NCI-H2029 (cell line): ENCODE results near the gene REM2.
"Not testable (repeated sequence)": the region's sequence is repeated elsewhere in the genome, so short reads cannot be mapped to it uniquely, and the experiment has no call there.

Source experiments
- DNase-seq: peaks from one replicate; lab custom pipeline; 2025; lab: John Stamatoyannopoulos, UW

REM2 gene

DNA sequence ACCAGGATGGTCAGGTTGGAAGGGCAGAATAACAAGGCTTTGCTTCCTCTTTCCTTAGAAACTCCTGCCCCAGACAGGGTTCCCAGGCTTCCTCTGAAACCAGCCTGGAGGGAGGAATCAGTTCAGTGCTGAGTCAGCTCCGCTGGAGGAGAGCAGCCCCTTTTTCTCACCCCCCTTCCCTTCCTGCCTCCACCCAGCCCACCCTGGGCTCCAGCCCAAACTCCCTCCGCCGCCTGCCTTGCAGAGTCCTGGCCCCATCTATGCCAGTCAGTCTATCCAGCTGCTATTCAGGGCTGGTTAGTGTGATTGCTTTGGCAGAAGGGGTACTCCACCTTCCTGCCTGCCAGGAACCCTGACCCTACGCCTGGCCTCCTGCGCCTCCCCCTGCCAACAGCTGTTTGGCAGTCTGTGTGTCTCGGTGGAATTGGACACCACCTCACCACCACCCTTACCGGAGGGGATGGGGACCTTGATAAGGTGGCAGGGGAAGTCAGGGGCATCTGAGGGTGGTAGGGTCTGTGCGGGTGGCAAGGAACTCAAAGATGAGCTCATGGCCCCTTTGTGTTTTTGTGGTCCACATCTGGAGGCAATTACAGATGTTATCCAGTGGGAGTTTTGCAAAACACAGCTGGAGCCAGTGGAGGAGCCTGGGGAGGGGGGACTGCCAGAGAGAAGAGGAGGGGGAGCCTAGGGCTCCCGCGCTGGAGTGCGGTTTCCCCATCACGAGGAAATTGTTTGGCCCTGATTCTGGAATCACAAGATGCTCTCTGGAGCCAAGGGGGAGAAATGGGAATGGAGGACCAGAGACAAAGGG, 34.5 kb upstream of the REM2 start:
- no peak for DNase-seq

DNA sequence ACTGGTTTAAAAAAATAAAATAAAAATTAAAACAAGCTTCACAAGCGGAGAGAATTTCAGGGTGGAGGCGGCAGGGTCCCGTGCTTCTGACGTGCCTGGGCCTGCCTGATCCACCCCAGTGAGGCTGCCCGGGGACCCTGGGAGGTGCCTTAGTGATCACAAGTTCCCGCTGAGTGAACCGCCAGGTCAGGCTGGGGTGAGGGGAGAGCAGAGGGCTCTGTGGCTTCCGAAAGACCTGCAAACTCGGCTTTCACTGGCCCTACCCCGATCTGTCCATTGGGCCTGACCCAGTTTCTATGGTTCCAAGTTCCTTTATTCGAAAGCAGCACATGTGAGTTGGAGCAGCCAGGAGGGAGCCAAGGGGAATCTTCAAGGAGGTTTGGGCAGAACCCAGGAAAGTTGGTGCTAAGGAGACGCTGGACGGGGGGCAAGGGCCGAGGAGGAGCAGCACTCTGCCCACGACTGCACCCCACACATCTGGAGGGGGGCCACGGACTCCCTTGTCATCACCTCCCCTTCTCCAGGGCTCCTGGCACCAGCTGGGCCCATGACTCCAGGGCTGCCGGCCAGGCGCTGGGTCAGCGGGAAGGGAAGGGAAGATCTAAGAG, 33.7 kb upstream of the REM2 start:
- DNase-seq = no peak

DNA sequence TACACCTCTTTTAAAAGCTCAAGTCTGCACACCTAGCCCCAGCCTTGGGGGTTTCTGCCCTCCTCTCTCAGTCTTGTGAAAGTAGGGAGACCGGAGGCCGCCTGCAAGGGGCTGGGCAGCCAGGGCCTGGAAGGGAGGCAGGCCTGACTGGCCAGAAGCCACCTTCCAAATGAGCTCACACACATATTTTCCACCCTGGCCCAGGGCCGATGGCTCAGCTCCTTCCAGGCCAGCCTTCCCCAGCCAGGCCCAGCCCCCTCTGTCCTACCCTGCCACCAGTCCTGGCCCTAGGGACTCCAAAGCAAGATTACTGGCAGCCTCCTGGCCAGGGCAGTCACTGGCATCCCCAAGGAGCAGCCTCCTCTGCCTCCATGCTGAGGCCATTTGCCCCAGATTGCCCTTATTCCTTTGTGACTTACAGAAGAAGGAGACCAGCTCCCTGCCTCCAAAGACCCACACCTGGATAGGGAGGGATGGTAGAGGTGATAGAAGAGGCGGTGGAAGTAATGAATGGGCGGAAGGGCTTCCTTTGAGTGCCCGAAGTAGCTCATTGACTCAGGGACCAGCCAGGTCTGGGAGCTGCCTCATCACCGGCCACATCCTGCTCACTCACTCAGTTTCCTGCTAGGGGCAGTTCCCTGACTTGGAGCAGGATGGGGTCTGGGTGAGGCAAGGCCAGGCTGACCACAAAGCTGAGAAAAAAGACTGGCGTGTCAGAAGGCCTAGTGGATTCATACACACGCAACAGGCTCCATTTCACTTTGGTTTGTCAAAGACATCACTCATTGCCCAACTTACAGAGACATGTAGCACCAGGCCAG, 31.9 kb upstream of the REM2 start:
- no peak for DNase-seq

DNA sequence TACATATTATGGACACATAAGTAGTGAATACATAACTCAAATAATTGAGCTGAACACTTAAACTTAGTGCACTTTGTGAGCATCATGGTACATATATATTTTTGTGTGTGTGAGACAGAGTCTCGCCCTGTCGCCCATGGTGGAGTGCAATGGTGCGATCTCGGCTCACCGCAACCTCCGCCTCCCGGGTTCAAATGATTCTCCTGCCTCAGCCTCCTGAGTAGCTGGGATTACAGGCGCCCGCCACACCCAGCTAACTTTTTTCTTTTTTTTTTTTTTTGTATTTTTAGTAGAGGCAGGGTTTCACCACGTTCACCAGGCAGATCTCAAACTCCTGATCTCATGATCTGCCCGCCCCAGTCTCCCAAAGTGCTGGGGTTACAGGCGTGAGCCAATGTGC, 30.8 kb upstream of the REM2 start:
- not testable (repeated sequence) for DNase-seq

DNA sequence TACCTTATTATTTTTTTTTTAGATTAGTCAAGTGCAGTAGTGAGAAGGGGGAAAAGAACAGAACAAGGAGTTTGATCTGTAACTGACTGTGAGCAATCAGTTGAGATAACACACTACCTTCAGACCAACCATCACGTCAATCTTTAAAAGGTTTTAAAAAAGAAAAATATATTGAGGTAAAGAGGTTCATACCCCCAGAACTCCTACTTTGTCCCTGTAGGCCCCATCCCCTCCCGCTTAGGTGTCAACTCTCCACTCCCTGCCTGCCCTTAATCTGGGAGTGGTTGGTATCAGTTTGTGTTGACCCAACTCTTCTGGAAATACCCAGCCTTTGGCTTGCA, 30.5 kb upstream of the REM2 start:
- DNase-seq = no peak

DNA sequence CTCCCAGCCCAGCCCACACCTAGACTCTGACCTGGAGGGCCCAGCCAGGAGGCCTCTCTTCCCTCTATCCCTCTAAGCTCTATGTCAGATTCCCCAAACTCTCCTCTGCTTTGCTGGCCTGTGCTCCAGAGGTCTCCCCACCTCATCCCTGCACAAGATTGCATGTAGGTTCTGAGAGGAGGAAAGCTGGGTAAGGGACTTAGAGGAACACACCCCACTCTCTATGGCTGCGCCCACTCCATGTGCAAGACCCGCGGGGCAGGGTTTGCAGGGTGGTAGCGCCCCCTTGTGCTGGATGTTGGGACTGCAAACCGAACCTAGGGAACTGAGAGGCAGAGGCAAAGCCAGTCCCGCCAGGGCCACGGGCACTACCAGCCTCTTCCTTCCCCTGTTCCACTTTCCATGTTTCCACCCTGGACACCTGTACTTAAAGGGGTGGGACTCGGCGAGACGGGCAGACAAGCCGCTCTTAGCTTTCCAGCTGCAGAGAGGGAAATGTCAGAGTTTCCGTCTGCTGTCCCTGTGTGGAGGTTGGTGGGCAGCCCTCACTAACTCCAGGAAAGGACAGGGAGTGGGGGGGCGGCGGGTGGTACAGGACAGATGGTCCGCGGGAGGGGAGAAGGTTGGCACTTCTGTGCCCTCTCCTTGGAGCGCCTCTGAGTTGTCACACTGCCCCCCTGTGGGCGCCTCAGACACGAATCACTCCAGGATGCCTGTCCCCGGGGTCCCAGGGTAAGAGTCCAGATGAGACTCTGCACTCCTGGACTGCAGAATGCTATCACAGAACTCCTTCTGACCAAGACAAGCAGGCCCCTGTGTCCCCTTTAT, 29.9 kb upstream of the REM2 start:
- DNase-seq = peak; percentile 98

DNA sequence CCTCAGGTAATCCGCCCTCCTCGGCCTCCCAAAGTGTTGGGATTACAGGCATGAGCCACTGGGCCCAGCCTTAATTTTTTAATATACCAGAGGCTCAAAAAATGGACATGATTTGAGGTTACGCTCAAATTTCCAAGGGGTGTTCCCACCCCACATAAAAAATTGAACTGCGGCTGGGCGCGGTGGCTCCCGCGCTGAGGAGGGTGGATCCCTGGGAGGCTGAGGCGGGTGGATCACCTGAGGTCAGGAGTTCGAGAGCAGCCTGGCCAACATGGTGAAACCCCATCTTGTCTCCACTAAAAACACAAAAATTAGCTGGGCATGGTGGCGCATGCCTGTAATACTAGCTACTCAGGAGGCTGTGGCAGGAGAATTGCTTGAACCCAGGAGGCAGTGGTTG, 28.7 kb upstream of the REM2 start:
- DNase-seq = not testable (repeated sequence)

DNA sequence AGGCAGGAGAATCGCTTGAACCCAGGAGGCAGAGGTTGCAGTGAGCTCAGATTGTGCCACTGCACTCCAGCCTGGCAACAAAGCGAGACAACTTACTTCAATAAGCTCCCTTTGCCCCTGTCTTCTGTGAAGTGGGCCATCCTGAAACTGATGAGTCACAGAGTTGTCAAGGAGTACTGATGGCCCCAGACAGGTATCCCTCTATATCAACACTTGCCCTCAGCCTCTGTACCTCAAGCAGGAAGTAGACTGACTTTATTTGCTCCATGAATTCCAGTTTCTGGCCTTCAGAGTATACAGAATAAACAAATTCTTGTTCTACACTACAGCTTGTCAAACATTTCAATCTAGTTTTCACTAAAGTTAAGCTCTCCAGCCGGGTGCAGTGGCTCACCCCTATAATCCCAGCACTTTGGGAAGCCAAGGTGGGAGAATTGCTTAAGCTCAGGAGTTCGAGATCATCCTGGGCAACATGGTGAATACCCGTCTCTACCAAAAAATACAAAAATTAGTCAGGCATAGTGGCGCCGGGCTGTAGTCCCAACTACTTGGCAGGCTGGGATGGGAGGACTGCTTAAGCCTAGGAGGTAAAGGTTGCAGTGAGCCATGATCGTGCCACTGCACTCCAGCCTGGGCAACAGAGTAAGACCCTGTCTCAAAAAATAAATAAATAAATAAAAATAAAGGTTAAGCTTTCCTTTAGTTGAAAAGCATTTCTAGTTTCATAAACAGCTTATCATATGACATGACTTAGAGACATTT, 27.9 kb upstream of the REM2 start:
- peak; percentile 85 for DNase-seq

DNA sequence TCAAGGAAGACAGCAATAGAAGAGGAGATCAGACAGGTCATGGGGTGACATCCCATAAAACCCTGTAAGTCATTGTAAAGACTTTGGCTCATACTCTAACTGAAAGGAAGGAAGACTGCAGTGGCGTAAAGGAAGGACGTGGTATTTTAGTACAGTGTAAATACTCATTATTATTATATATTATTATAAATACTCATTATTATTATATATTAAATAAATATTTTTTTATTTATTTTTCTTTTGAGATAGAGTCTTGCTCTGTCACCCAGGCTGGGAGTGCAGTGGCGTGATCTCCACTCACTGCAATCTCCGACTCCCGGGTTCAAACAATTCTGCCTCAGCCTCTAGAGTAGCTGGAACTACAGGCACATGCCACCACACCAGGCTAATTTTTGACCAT, 26.6 kb upstream of the REM2 start:
- no peak for DNase-seq

DNA sequence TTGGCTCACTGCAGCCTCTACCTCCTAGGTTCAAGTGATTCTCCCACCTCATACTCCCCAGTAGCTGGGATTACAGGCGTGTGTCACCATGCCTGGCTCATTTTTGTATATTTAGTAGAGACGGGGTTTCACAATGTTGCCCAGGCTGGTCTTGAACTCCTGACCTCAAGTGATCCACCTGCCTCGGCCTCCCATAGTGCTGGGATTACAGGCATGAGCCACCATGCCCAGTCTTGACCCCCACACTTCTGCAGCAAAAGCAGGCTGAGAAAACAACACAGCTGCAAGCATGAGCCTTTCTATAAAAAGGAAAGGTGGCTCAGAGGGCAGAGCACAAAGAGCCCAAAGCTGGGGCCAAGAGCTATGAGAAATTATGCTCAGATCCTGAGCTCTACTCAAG, 22.6 kb upstream of the REM2 start:
- not testable (repeated sequence) for DNase-seq

DNA sequence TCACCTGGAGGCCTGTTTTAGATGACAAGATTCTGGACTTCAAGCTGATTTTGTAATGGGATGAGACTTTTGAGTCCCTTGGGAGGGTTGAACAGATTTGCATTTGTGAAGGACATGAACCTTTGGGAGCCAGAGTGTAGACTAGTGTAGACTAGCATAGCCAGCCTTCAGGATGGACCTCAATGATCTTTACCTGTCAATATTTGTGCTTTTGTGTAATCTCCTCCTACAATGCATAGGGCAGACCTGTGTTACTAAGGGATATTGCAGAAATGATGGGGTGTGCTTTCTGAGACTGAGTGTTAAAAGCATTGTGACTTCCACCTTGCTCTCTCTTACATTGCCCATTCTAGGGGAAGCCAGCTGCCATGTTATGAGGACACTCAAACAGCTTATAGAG, 21.4 kb upstream of the REM2 start:
- DNase-seq = no peak

DNA sequence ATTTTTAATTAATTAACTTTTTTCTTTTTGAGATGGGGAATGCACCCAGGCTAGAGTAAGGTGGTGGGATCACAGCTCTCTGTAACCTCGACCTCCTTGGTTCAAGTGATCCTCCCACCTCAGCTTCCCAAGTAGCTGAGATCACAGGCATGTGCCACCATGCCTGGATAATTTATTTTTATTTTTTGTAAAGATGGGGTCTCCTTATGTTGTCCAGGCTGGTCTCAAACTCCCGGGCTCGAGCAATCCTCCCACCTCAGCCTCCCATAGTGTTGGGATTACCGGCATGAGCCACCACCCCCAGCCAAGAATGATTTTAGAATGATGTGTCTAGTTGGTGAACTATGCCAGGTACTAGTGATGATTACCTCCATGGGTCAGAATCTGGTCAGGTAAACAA, 18.0 kb upstream of the REM2 start:
- no peak for DNase-seq

DNA sequence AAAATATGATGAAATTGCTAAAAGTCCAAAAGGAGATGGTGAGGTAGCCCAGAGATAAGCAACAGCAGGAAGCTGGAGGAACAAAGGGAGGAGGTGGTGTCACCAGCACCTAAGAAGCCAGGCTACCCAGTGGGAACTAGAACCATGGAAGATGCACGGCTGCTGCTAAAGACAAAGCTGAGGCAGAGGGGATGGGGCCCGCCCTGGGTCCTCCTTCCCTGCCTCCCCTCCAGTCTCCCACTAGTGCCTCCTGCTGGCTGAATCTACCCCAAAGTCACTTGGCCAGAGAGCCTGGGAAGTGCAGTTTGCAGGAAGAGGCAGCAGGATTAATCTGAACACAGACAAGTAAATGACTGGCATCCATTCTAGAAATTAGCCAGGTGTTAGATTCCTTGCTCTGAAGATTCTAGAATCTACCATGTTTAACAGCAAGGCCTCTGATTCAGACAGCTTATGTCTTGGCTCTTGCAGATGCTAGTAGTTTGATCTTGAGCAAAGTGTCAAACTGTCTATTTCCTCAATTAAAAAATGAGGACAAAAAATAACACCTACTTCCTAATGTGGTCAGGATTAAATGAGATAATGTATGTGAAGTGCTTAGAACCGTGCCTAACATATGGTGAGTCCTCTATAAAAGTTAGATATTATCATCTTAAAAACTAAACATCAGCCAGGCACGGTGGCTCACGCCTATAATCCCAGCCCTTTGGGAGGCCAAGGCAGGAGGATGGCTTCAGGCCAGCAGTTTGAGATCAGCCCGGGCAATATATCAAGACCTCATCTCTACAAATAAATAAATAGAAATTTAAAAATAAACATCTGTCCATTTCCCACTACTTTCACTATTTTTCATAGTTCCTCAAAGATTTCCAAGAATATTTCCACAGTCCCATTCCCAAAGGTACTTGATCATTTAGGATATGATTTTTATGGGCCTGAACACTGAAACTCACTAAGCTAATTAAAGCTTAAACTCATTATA, 17.3 kb upstream of the REM2 start:
- no peak for DNase-seq

DNA sequence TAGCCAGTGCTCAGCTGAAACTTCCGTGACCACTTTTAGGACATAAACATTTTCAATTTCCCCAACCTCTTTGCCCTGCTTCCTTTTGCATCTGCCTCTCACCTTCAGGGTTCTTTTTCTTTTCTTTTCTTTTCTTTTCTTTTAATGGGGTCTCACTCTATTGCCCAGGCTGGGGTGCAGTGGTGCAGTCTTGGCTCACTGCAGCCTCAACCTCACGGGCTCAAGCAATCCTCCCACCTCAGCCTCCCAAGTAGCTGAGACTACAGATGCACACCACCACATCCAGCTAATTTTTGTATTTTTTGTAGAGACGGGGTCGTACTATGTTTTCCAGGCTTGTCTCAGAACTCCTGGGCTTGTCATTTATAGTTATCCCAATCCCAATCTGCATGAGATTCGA, 16.1 kb upstream of the REM2 start:
- no peak for DNase-seq

DNA sequence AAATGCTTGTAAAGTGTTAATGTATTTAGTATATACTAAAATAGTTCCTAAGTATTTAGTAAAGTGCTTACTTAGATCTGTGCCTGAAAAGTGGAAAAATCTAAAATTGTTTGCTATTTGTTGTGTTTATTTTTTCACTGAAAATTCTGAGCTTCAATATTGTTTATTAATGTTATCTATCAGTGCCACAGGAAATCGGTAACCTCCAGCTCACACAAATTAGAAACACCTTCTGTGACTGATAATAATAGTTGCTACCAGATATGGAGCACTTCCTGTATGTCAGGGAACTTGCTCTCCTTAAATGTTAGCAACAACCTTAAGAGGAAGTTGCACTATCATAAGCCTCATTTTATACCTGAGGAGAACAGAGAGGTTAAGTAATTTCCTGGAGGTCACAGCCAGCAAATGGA, 12.2 kb upstream of the REM2 start:
- DNase-seq = no peak

DNA sequence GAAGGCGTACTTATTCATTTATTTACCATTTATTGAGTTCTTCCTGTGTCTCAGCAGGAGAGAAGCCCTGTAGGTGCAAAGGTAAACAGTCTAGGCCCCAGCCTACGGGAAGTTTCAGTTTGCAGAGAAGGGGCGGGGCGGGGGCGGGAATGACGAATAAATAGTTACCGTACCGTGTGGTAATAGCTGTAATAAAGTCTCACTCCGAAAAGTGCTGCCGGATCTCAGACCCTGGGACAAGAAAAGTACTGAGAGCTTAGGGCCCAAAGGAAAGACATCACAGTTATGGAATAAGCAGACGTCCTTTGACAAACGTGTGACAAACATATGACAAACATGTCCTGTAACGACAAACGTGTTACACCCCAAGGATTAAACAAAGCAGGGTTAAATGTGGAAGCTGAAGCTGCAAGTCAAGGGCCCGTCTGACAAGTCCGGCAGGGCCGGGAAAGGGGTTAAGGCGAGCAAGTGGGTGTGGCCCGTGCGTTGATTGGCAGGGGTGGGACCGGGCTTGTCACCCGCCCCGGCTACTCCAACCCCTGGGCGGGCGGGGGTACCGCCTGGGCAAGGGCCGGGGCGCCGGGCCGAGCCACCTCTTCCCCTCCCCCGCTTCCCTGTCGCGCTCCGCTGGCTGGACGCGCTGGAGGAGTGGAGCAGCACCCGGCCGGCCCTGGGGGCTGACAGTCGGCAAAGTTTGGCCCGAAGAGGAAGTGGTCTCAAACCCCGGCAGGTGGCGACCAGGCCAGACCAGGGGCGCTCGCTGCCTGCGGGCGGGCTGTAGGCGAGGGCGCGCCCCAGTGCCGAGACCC, 11.6 kb upstream of the REM2 start, which contains the start of gene LRP10:
LRP10 (plus strand) TSS at position 517 of the 809 bp plus-strand sequence. CDS start 564 bp downstream, outside the sequence.
- DNase-seq = peak; percentile 100

DNA sequence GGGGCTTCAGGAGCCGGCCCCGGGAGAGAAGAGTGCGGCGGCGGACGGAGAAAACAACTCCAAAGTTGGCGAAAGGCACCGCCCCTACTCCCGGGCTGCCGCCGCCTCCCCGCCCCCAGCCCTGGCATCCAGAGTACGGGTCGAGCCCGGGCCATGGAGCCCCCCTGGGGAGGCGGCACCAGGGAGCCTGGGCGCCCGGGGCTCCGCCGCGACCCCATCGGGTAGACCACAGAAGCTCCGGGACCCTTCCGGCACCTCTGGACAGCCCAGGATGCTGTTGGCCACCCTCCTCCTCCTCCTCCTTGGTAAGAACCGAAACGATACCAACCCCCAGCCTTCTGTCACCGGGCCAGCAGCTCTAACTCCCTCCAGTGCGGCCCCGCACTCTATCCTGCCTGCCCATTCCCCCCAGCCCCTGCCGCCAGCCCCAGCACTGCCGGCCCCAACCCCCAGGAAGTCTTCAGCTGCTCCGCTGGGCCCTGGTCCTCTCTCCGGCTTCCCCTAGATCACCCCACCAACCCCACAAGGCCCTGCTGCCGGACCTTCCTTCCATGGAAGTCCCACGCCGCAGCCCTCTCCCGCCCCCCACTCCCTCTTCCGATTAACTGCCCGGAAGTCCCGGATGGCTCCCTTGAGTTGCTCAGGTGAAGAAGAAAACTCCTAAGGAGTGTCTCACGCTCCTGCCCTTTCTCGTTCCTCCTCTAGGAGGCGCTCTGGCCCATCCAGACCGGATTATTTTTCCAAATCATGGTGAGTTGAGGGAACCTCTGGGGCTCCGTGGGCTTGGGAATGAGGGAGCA, 10.8 kb upstream of the REM2 start:
- peak; percentile 99 for DNase-seq

DNA sequence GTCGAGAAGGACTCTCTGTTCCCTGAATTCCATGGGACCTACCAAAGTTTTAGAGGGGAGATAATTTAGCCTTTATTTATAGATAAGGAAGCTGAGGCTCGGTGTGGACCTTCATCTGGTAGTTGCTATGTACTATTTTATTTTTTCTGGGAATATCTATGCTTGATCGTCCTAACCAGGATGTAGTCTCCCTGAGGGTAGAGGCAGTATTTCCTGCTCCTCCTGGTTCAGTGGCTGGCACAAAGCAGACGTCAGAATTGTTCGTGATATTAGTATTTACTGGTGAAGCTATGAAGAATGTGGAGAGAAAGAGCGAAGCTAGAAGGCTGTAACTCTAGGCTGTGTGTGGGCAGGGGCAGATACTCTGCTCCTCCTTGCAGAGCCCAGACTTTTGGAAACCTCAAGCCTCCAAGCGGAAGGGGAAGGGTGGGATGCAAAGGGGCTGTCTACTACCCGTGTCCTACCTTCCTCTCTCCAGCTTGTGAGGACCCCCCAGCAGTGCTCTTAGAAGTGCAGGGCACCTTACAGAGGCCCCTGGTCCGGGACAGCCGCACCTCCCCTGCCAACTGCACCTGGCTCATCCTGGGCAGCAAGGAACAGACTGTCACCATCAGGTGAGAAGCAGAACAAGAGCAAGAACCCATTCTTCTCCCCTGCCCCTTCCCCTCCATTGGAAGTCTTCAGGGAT, 10.0 kb upstream of the REM2 start:
- no peak for DNase-seq
